GM23338 (cell line): ENCODE measurements around the gene C6orf47. TPM values are rescaled to one million over a fixed set of nuclear protein-coding genes. Genes with fewer than 3 reads are reported as not detected.

Experiments used
- ZNF114 ChIP-seq: fragments of 250-450 bp; sonication (Bioruptor Pico); IDR thresholded peaks from 2 replicates; pipeline ENCODE4 v1.5.0; 2020; ENCODE audit warnings: mild to moderate bottlenecking, moderate library complexity
- ZNF331 ChIP-seq: fragments of 250-450 bp; sonication (Bioruptor Pico); IDR thresholded peaks from 2 replicates; pipeline ENCODE4 v1.5.0; 2020; ENCODE audit warnings: low read depth, mild to moderate bottlenecking, moderate library complexity
- polyA plus RNA-seq: library from polyadenylated mRNA; unstranded; fragments of >200 nt; fragmentation: Nextera tagmentation; extraction: Ambion mirVana; gene quantifications from 2 replicates; pipeline ENCODE4 v1.2.1, GENCODE V29; 2016
- total RNA-seq: library from RNA; depleted of rRNA; stranded (reverse); fragments of >200 nt; shearing (Covaris generic); gene quantifications from 2 replicates; pipeline ENCODE4 v1.2.3, GENCODE V29; 2014
- TF ChIP-seq, protein P1 (sequence below): fragments of 250-450 bp; sonication (Bioruptor Pico); IDR thresholded peaks from 2 replicates; pipeline ENCODE4 v1.5.0; 2020; ENCODE audit warnings: mild to moderate bottlenecking, moderate library complexity
- TF ChIP-seq, protein P2 (sequence below): IDR thresholded peaks from one replicate; pipeline ENCODE4 v1.6.1; 2018; ENCODE audit warnings: antibody characterized with exemption; ENCODE audit not compliant: unreplicated experiment

The C6orf47 gene
- total and polyA plus RNA-seq, 2 experiments from 2014 or later: 9.4 to 12.8 TPM

DNA sequence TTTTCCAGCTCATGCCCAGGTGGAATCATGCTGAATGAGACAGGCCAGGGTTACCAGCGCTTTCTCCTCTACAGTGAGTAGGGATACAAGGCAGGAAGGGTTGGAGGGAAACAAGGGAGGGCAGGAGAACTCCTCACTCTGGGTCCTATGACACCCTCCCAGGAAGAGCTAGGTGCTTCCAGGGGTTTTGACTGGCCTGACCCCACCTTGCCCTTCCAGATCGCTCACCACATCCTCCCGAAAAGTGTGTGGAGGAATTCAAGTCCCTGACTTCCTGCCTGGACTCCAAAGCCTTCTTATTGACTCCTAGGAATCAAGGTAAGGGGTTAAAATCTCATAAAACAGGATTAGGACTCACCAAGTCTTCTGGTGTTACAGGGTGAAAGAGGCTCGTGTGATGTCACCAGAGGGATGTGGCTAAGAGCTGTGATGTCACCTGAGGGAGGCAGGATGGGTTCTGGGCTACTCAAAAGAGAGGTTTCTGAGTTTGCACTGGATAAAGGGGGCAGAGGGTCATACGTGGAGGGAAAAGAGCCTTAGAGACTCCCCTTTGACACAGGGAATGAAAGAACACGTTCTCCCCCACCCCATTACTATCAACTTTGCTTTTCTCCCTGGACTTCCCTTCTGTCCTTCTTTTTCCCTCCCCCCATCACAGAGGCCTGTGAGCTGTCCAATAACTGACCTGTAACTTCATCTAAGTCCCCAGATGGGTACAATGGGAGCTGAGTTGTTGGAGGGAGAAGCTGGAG lies 3.0 kb downstream of the C6orf47 start (continued):
- TF ChIP-seq, protein P1, sequence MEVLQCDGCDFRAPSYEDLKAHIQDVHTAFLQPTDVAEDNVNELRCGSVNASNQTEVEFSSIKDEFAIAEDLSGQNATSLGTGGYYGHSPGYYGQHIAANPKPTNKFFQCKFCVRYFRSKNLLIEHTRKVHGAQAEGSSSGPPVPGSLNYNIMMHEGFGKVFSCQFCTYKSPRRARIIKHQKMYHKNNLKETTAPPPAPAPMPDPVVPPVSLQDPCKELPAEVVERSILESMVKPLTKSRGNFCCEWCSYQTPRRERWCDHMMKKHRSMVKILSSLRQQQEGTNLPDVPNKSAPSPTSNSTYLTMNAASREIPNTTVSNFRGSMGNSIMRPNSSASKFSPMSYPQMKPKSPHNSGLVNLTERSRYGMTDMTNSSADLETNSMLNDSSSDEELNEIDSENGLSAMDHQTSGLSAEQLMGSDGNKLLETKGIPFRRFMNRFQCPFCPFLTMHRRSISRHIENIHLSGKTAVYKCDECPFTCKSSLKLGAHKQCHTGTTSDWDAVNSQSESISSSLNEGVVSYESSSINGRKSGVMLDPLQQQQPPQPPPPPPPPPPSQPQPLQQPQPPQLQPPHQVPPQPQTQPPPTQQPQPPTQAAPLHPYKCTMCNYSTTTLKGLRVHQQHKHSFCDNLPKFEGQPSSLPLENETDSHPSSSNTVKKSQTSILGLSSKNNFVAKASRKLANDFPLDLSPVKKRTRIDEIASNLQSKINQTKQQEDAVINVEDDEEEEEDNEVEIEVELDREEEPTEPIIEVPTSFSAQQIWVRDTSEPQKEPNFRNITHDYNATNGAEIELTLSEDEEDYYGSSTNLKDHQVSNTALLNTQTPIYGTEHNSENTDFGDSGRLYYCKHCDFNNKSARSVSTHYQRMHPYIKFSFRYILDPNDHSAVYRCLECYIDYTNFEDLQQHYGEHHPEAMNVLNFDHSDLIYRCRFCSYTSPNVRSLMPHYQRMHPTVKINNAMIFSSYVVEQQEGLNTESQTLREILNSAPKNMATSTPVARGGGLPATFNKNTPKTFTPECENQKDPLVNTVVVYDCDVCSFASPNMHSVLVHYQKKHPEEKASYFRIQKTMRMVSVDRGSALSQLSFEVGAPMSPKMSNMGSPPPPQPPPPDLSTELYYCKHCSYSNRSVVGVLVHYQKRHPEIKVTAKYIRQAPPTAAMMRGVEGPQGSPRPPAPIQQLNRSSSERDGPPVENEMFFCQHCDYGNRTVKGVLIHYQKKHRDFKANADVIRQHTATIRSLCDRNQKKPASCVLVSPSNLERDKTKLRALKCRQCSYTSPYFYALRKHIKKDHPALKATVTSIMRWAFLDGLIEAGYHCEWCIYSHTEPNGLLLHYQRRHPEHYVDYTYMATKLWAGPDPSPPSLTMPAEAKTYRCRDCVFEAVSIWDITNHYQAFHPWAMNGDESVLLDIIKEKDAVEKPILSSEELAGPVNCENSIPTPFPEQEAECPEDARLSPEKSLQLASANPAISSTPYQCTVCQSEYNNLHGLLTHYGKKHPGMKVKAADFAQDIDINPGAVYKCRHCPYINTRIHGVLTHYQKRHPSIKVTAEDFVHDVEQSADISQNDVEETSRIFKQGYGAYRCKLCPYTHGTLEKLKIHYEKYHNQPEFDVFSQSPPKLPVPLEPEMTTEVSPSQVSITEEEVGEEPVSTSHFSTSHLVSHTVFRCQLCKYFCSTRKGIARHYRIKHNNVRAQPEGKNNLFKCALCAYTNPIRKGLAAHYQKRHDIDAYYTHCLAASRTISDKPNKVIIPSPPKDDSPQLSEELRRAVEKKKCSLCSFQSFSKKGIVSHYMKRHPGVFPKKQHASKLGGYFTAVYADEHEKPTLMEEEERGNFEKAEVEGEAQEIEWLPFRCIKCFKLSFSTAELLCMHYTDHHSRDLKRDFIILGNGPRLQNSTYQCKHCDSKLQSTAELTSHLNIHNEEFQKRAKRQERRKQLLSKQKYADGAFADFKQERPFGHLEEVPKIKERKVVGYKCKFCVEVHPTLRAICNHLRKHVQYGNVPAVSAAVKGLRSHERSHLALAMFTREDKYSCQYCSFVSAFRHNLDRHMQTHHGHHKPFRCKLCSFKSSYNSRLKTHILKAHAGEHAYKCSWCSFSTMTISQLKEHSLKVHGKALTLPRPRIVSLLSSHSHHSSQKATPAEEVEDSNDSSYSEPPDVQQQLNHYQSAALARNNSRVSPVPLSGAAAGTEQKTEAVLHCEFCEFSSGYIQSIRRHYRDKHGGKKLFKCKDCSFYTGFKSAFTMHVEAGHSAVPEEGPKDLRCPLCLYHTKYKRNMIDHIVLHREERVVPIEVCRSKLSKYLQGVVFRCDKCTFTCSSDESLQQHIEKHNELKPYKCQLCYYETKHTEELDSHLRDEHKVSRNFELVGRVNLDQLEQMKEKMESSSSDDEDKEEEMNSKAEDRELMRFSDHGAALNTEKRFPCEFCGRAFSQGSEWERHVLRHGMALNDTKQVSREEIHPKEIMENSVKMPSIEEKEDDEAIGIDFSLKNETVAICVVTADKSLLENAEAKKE (CRISPR knock-in tag): no peak
- TF ChIP-seq ZNF114 (CRISPR knock-in tag) (no peak), ZNF331 (CRISPR knock-in tag) (no peak)
- TF ChIP-seq, protein P2, sequence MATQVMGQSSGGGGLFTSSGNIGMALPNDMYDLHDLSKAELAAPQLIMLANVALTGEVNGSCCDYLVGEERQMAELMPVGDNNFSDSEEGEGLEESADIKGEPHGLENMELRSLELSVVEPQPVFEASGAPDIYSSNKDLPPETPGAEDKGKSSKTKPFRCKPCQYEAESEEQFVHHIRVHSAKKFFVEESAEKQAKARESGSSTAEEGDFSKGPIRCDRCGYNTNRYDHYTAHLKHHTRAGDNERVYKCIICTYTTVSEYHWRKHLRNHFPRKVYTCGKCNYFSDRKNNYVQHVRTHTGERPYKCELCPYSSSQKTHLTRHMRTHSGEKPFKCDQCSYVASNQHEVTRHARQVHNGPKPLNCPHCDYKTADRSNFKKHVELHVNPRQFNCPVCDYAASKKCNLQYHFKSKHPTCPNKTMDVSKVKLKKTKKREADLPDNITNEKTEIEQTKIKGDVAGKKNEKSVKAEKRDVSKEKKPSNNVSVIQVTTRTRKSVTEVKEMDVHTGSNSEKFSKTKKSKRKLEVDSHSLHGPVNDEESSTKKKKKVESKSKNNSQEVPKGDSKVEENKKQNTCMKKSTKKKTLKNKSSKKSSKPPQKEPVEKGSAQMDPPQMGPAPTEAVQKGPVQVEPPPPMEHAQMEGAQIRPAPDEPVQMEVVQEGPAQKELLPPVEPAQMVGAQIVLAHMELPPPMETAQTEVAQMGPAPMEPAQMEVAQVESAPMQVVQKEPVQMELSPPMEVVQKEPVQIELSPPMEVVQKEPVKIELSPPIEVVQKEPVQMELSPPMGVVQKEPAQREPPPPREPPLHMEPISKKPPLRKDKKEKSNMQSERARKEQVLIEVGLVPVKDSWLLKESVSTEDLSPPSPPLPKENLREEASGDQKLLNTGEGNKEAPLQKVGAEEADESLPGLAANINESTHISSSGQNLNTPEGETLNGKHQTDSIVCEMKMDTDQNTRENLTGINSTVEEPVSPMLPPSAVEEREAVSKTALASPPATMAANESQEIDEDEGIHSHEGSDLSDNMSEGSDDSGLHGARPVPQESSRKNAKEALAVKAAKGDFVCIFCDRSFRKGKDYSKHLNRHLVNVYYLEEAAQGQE: no peak
